Upper lobe of left lung (tissue), 6 donors: ENCODE measurements around the gene ITGB1BP1. TPM values are rescaled to one million over a fixed set of nuclear protein-coding genes. Genes with fewer than 3 reads are reported as not detected.
A peak's percentile ranks its signal among the peaks of the same experiment; 100 is the strongest.

Source experiments
- ATAC-seq, 2 donors: fragments of 200-7000 bp; cut with Tn5 transposase; one replicate each; pipeline ENCODE4 v1.9.1; 2022; ENCODE audit warnings: mild to moderate bottlenecking in 2 of 2, moderate library complexity in 2 of 2; ENCODE audit not compliant: low FRiP score in 2 of 2
- DNase-seq, 2 donors: peaks; one replicate each; pipeline ENCODE4 v3.0.0-alpha.2; 2019 to 2020
- H3K27ac ChIP-seq, 4 donors: fragments of 200-600 bp; sonication (generic); one replicate each; pipeline ENCODE4 v1.5.1; 2016 to 2019
- H3K27me3 ChIP-seq, 4 donors: fragments of 200-600 bp; sonication (generic); one replicate each; pipeline ENCODE4 v1.5.1; 2017 to 2019
- H3K36me3 ChIP-seq, 4 donors: fragments of 200-600 bp; sonication (generic); one replicate each; pipeline ENCODE4 v1.5.1; 2016 to 2019
- H3K4me1 ChIP-seq, 4 donors: fragments of 200-600 bp; sonication (generic); one replicate each; pipeline ENCODE4 v1.5.1; 2018 to 2019
- H3K4me3 ChIP-seq, 4 donors: fragments of 200-600 bp; sonication (generic); one replicate each; pipeline ENCODE4 v1.5.1; 2017 to 2019; ENCODE audit warnings: mild to moderate bottlenecking in 2 of 4, moderate library complexity in 1 of 4
- H3K9me3 ChIP-seq, 4 donors: fragments of 200-600 bp; sonication (generic); one replicate each; pipeline ENCODE4 v1.5.1; 2018 to 2019
- CTCF ChIP-seq, 6 experiments: fragments of 450-650 bp in 4 of 6; fragments of 200-600 bp in 2 of 6; sonication (generic) in 2 of 6; IDR thresholded peaks; one replicate each; pipeline ENCODE4 v1.5.1; 2016 to 2019; ENCODE audit warnings: antibody characterized with exemption in 6 of 6
- EP300 ChIP-seq, 4 donors: sonication (generic); formaldehyde crosslinking; IDR thresholded peaks; one replicate each; pipeline ENCODE4 v1.5.1; 2017; ENCODE audit warnings: antibody characterized with exemption in 4 of 4, control low read depth in 2 of 4
- POLR2A ChIP-seq, 4 donors: fragments of 450-650 bp; IDR thresholded peaks; one replicate each; pipeline ENCODE4 v1.5.1; 2016 to 2017; ENCODE audit warnings: antibody characterized with exemption in 4 of 4, mild to moderate bottlenecking in 2 of 4
- POLR2AphosphoS5 ChIP-seq, 2 donors: sonication (generic); formaldehyde crosslinking; IDR thresholded peaks; one replicate each; pipeline ENCODE4 v1.5.1; 2017; ENCODE audit warnings: antibody characterized with exemption in 2 of 2
- WGBS, 2 donors: methylation state at CpG; one replicate each; pipeline ENCODE4 v1.1.5; 2017 to 2018; 5-methylcytosine and 5-hydroxymethylcytosine counted together
- total RNA-seq, 6 donors: library from RNA; depleted of rRNA in 4 of 6; stranded (reverse); fragments of >200 nt in 4 of 6; gene quantifications; one replicate each; pipeline versions ENCODE4 v1.1.0 to v1.2.1, GENCODE V29; 2016 to 2021
- donor health status: DM: no; HTN: no; CAD: no; lungs with moderate emphysema.
- donor health status: DM: no; HTN: yes; CAD: no; lungs with severe emphysema.

Gene ITGB1BP1
- 10 to 100 TPM; 25.1 to 87.2 (median 39.1) TPM for total RNA-seq

- Histone ChIP-seq H3K4me1 (peaks cover 17 to 31% (median 23%) of the 10 kb centered on the region in 4 donors), H3K36me3 (no peaks in the 10 kb centered on the region), H3K27me3 (no peaks in the 10 kb centered on the region), H3K9me3 (no peaks in the 10 kb centered on the region), H3K4me3 (peak within 1 kb of the TSS; percentile 78 to 99 (median 91)), H3K27ac (peak within 1 kb of the TSS; percentile 87 to 95 (median 90))
- DNase-seq (peak; percentile 96 to 98), ATAC-seq (peak; percentile 96 to 98)
- 0% methylated on average over 12 to 38 of the region's 91 CpGs for WGBS, 2 donors
- TF ChIP-seq POLR2A (IDR thresholded peaks at IDR 0.05) (peak in 3 of 4 donors; percentile 9 to 77 (median 53)), EP300 (IDR thresholded peaks at IDR 0.05) (peak in 1 of 4 donors; percentile 41), CTCF (IDR thresholded peaks at IDR 0.05) (peak; percentile 7 to 72 (median 46)), POLR2AphosphoS5 (IDR thresholded peaks at IDR 0.05) (peak; percentile 76 to 84)
Measured at GRCh38 chr2:9423100-9423921, at the start of gene ITGB1BP1, which contains the start of gene CPSF3. Gene ITGB1BP1 (minus strand): TSS chr2:9423528. CDS start chr2:9418697, 4,831 bp downstream. Gene CPSF3 (plus strand): TSS chr2:9423654. CDS start chr2:9423774, 120 bp downstream.

- 92 to 97% methylated on average over 6 to 9 of the region's 9 CpGs for WGBS, 2 donors
- peaks cover 12 to 32% (median 18%) of the 10 kb centered on the region in 4 donors for H3K4me1 ChIP-seq
- no peak for ATAC-seq
Measured at GRCh38 chr2:9472511-9472910, 49.2 kb upstream of the ITGB1BP1 start.

GRCh38 chr2:9471206-9471605, 47.9 kb upstream of the ITGB1BP1 start:
- Histone ChIP-seq H3K27ac (no peak overlapping the region), H3K27me3 (no peaks in the 10 kb centered on the region), H3K36me3 (peaks cover 0 to 26% (median 5%) of the 10 kb centered on the region in 4 donors), H3K9me3 (no peaks in the 10 kb centered on the region), H3K4me3 (no peak overlapping the region), H3K4me1 (peaks cover 6 to 23% (median 16%) of the 10 kb centered on the region in 4 donors)
- WGBS, 2 donors: 92 to 93% methylated on average over 5 of the region's 5 CpGs
- ATAC-seq (no peak), DNase-seq (no peak)
- TF ChIP-seq CTCF (IDR thresholded peaks at IDR 0.05) (no peak), POLR2A (IDR thresholded peaks at IDR 0.05) (no peak), POLR2AphosphoS5 (IDR thresholded peaks at IDR 0.05) (no peak), EP300 (IDR thresholded peaks at IDR 0.05) (no peak)

More at GRCh38 chr2:9472511-9472910, 49.2 kb upstream of the ITGB1BP1 start:
- TF ChIP-seq EP300 (IDR thresholded peaks at IDR 0.05): no peak
- TF ChIP-seq POLR2AphosphoS5 (IDR thresholded peaks at IDR 0.05): no peak
- no peak for TF ChIP-seq CTCF (IDR thresholded peaks at IDR 0.05)
- no peak for TF ChIP-seq POLR2A (IDR thresholded peaks at IDR 0.05)
- Histone ChIP-seq H3K9me3 (no peaks in the 10 kb centered on the region), H3K27ac (no peak overlapping the region), H3K27me3 (no peaks in the 10 kb centered on the region), H3K4me3 (no peak overlapping the region), H3K36me3 (peaks cover 0 to 29% (median 5%) of the 10 kb centered on the region in 4 donors)
- DNase-seq: no peak

DNA sequence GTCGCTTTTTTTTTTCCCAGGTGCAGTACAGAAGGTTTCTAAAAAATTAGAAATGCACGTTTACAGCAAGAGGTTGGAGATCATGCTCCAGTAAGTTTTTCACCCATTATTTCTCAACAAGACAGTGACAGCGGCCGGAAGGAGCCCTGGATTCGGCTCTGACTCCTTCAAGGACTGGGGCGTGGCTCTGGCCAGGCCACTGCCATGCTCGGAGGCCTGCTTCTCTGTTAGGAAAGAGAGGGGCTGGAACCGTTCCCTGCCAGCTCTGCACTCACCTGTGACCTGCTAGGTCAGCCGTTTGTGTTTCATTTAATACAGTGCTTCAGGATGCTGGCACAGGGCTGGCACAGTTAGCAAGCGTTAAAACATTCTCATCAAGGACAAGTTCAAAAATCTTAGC, 44.4 kb upstream of the ITGB1BP1 start:
- H3K4me3 ChIP-seq: no peak overlapping the region
- TF ChIP-seq POLR2AphosphoS5 (IDR thresholded peaks at IDR 0.05) (no peak), EP300 (IDR thresholded peaks at IDR 0.05) (no peak), CTCF (IDR thresholded peaks at IDR 0.05) (no peak), POLR2A (IDR thresholded peaks at IDR 0.05) (no peak)
- ATAC-seq (peak; percentile 58 to 82), DNase-seq (peak; percentile 50 to 87)
- H3K27me3 ChIP-seq: no peaks in the 10 kb centered on the region
- WGBS, 2 donors: 69 to 75% methylated on average over 6 to 10 of the region's 10 CpGs
- H3K4me1 ChIP-seq: no peaks in the 10 kb centered on the region
- no peaks in the 10 kb centered on the region for H3K9me3 ChIP-seq
- H3K27ac ChIP-seq: no peak overlapping the region
- peaks cover 0 to 35% (median 5%) of the 10 kb centered on the region in 4 donors for H3K36me3 ChIP-seq
